HEK293T (cell line): ENCODE measurements around the gene VPS26B.

Experiments
- ARNT ChIP-seq: fragments of 450-650 bp; IDR thresholded peaks from 2 replicates; pipeline ENCODE4 v1.6.1; 2017; ENCODE audit warnings: mild to moderate bottlenecking
- BHLHE40 ChIP-seq: fragments of 450-650 bp; IDR thresholded peaks from 2 replicates; pipeline ENCODE4 v1.6.1; 2016; ENCODE audit warnings: mild to moderate bottlenecking, moderate library complexity, borderline replicate concordance
- ELF4 ChIP-seq: fragments of 450-650 bp; IDR thresholded peaks from 2 replicates; pipeline ENCODE4 v1.6.1; 2017; ENCODE audit warnings: antibody characterized with exemption
- FOXA1 ChIP-seq: fragments of 450-650 bp; IDR thresholded peaks from 2 replicates; pipeline ENCODE4 v1.6.1; 2016; ENCODE audit warnings: mild to moderate bottlenecking
- FOXK2 ChIP-seq: fragments of 450-650 bp; IDR thresholded peaks from 2 replicates; pipeline ENCODE4 v1.6.1; 2016; ENCODE audit warnings: mild to moderate bottlenecking
- FOXM1 ChIP-seq: fragments of 450-650 bp; IDR thresholded peaks from 2 replicates; pipeline ENCODE4 v1.6.1; 2017; ENCODE audit warnings: mild to moderate bottlenecking, borderline replicate concordance
- HDGF ChIP-seq: fragments of 450-650 bp; IDR thresholded peaks from 2 replicates; pipeline ENCODE4 v1.6.1; 2017; ENCODE audit warnings: antibody characterized with exemption, borderline replicate concordance
- NFRKB ChIP-seq: fragments of 450-650 bp; IDR thresholded peaks from 2 replicates; pipeline ENCODE4 v1.6.1; 2016; ENCODE audit warnings: mild to moderate bottlenecking, moderate library complexity
- PKNOX1 ChIP-seq: fragments of 450-650 bp; IDR thresholded peaks from 2 replicates; pipeline ENCODE4 v1.6.1; 2016
- SP1 ChIP-seq: fragments of 450-650 bp; IDR thresholded peaks from 2 replicates; pipeline ENCODE4 v1.6.1; 2017
- SUZ12 ChIP-seq: fragments of 450-650 bp; IDR thresholded peaks from 2 replicates; pipeline ENCODE4 v1.6.1; 2016; ENCODE audit warnings: mild to moderate bottlenecking
- TARDBP ChIP-seq: fragments of 450-650 bp; IDR thresholded peaks from 2 replicates; pipeline ENCODE4 v1.6.1; 2016

GRCh38 chr11:134264966-134265764 is 40.7 kb downstream of the VPS26B start:
- TF ChIP-seq FOXM1 (no peak), HDGF (no peak), NFRKB (no peak), SP1 (no peak), FOXK2 (no peak), BHLHE40 (no peak), FOXA1 (no peak), PKNOX1 (no peak), SUZ12 (no peak), ARNT (no peak), ELF4 (no peak), TARDBP (no peak)
